Transverse colon (tissue), 3 donors: Measurements from ENCODE around the gene VPS36.

Source experiments
- CTCF ChIP-seq, 5 experiments: fragments of 200-600 bp in 3 of 5; fragments of 450-650 bp in 2 of 5; sonication (generic) in 3 of 5; IDR thresholded peaks; 1 replicate in 2 of 5; 2 replicates in 3 of 5; pipeline ENCODE4 v1.5.1; 2016 to 2017; ENCODE audit warnings: antibody characterized with exemption in 5 of 5, inconsistent platforms in 3 of 5, mild to moderate bottlenecking in 2 of 5, moderate library complexity in 1 of 5
- EP300 ChIP-seq: sonication (generic); formaldehyde crosslinking; IDR thresholded peaks from one replicate; pipeline ENCODE4 v1.6.1; 2017; ENCODE audit warnings: antibody characterized with exemption, low read depth

- TF ChIP-seq EP300 (no peak), CTCF (IDR thresholded peaks at IDR 0.05) (no peak)
Observed at GRCh38 chr13:52463526-52463925, 13.1 kb upstream of the VPS36 start.
